Measurements from ENCODE around the gene RNF157. TPM values are rescaled to one million over a fixed set of nuclear protein-coding genes. Genes with fewer than 3 reads are reported as not detected.
A peak's percentile ranks its signal among the peaks of the same experiment; 100 is the strongest.

The RNF157 gene
- total and polyA plus RNA-seq, 8 donors: 0.95 to 41.4 (median 4.5) TPM

GRCh38 chr17:76122431-76123190 is 117.7 kb downstream of the RNF157 start:
- no peaks in the 10 kb centered on the region for H3K9me3 ChIP-seq
- DNase-seq: peak in 1 of 2 donors; percentile 34
- H3K36me3 ChIP-seq: no peaks in the 10 kb centered on the region
- H3K27me3 ChIP-seq: no peaks in the 10 kb centered on the region
- intact Hi-C loops (cut with DNase I; ENCODE audit: low total_unique reads): loop anchor here (5.0 to 10.0 kb wide), 2 partner anchors 62 to 155 kb away; no protein-coding TSS in a partner anchor
- H3K27ac ChIP-seq: no peak overlapping the region
- 91 to 94% (median 93%) methylated on average over 19 to 24 of the region's 24 CpGs for WGBS, 5 donors
- H3K4me1 ChIP-seq: peaks cover 10 to 12% (median 10%) of the 10 kb centered on the region in 4 donors
- no peak overlapping the region for H3K4me3 ChIP-seq
- no peak for TF ChIP-seq CTCF (IDR thresholded peaks at IDR 0.05)
- TF ChIP-seq POLR2A (IDR thresholded peaks at IDR 0.05): no peak
- TF ChIP-seq POLR2AphosphoS5 (IDR thresholded peaks at IDR 0.05): no peak
- no peak for TF ChIP-seq EP300 (IDR thresholded peaks at IDR 0.05)

- Histone ChIP-seq H3K9me3 (no peaks in the 10 kb centered on the region), H3K27me3 (no peaks in the 10 kb centered on the region), H3K27ac (peak overlapping the region in 2 of 5 donors; percentile 29 to 76), H3K36me3 (no peaks in the 10 kb centered on the region), H3K4me1 (peaks cover 10 to 12% (median 10%) of the 10 kb centered on the region in 4 donors), H3K4me3 (peak overlapping the region; percentile 41 to 44 (median 43))
- intact Hi-C loops (cut with DNase I; ENCODE audit: low total_unique reads): loop anchor here (5.0 to 10.0 kb wide), 2 partner anchors 63 to 155 kb away; no protein-coding TSS in a partner anchor
- TF ChIP-seq EP300 (IDR thresholded peaks at IDR 0.05): no peak
- no peak for TF ChIP-seq CTCF (IDR thresholded peaks at IDR 0.05)
- no peak for TF ChIP-seq POLR2AphosphoS5 (IDR thresholded peaks at IDR 0.05)
- no peak for TF ChIP-seq POLR2A (IDR thresholded peaks at IDR 0.05)
- peak; percentile 35 to 67 for DNase-seq
- 29 to 53% (median 37%) methylated on average over 21 to 42 of the region's 42 CpGs for WGBS, 5 donors
Observed at GRCh38 chr17:76121932-76122430, 118.3 kb downstream of the RNF157 start.

GRCh38 chr17:76120658-76121008 is 119.7 kb downstream of the RNF157 start:
- Histone ChIP-seq H3K9me3 (no peaks in the 10 kb centered on the region), H3K4me3 (no peak overlapping the region), H3K4me1 (peaks cover 10 to 12% (median 10%) of the 10 kb centered on the region in 4 donors), H3K36me3 (no peaks in the 10 kb centered on the region), H3K27me3 (no peaks in the 10 kb centered on the region), H3K27ac (no peak overlapping the region)
- no peak for DNase-seq
- WGBS, 5 donors: 85 to 93% (median 88%) methylated on average over 5 of the region's 5 CpGs
- intact Hi-C loops (cut with DNase I; ENCODE audit: low total_unique reads): loop anchor here (5.0 to 10.0 kb wide), 2 partner anchors 64 to 157 kb away; no protein-coding TSS in a partner anchor
- TF ChIP-seq POLR2AphosphoS5 (IDR thresholded peaks at IDR 0.05) (no peak), POLR2A (IDR thresholded peaks at IDR 0.05) (no peak), EP300 (IDR thresholded peaks at IDR 0.05) (no peak), CTCF (IDR thresholded peaks at IDR 0.05) (no peak)

GRCh38 chr17:76119409-76120371 is 120.6 kb downstream of the RNF157 start:
- H3K4me3 ChIP-seq: no peak overlapping the region
- peaks cover 10 to 12% (median 10%) of the 10 kb centered on the region in 4 donors for H3K4me1 ChIP-seq
- H3K9me3 ChIP-seq: no peaks in the 10 kb centered on the region
- H3K36me3 ChIP-seq: no peaks in the 10 kb centered on the region
- no peak for DNase-seq
- no peak overlapping the region for H3K27ac ChIP-seq
- 83 to 88% (median 85%) methylated on average over 19 of the region's 19 CpGs for WGBS, 5 donors
- intact Hi-C loops (cut with DNase I; ENCODE audit: low total_unique reads): loop anchor here (5.0 to 10.0 kb wide), 2 partner anchors 65 to 158 kb away; no protein-coding TSS in a partner anchor
- TF ChIP-seq POLR2AphosphoS5 (IDR thresholded peaks at IDR 0.05) (no peak), EP300 (IDR thresholded peaks at IDR 0.05) (no peak), CTCF (IDR thresholded peaks at IDR 0.05) (no peak), POLR2A (IDR thresholded peaks at IDR 0.05) (no peak)
- H3K27me3 ChIP-seq: no peaks in the 10 kb centered on the region
